Erythroblast (primary cell): ENCODE results near the gene USP3.
A peak's percentile ranks its signal among the peaks of the same experiment; 100 is the strongest.

Experiments
- DNase-seq, 2 experiments: peaks; one replicate each; lab custom pipeline; 2025; lab: John Stamatoyannopoulos, UW
- GATA1 ChIP-seq: IDR thresholded peaks from 2 replicates; pipeline ENCODE4 v1.6.1; 2011; ENCODE audit warnings: low read depth, mild to moderate bottlenecking, control low read depth, low read length, moderate library complexity
- POLR2A ChIP-seq: IDR thresholded peaks from 2 replicates; pipeline ENCODE4 v1.6.1; 2011; ENCODE audit warnings: mild to moderate bottlenecking, low read length

USP3 gene

DNA sequence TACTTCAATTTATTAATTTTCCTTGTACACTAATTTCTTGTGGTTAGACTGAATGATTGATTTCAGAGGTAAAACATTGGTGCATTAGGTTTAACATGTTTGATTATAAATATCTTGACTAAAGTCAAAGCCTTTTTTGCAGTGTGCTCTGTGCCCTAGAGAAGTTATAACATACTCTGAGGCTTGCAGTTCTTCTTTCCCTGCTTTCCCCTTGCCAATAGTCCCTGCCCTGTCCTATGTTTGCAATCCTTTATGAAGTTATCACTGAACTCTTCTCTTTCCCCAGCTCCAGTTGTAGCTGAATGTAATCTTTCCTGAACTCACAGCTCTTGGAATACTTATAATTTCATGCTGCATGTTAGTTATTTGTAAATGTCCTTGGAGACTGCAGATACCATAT is 35.6 kb downstream of the USP3 start:
- DNase-seq, result no peak
- no peak for TF ChIP-seq GATA1
- TF ChIP-seq POLR2A, result no peak

DNA sequence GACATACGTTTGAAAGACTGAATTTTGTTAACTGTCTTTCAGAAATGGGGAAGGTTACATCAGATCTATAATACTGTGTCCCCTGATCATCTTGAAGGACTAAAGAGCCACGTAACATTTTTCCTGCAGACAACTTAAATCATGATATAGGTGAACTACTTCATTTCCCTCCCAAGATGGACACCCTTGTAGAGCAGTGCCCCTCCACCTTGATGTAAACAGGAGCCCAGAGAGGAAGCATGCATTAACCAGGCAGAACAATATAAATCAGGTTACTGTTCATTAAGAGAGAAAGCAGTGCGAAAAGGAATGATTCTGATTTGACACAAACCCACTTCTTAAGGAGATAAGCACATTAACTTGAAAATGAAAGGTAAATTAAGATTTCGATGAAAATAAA is 36.1 kb downstream of the USP3 start:
- TF ChIP-seq POLR2A (no peak), GATA1 (no peak)

DNA sequence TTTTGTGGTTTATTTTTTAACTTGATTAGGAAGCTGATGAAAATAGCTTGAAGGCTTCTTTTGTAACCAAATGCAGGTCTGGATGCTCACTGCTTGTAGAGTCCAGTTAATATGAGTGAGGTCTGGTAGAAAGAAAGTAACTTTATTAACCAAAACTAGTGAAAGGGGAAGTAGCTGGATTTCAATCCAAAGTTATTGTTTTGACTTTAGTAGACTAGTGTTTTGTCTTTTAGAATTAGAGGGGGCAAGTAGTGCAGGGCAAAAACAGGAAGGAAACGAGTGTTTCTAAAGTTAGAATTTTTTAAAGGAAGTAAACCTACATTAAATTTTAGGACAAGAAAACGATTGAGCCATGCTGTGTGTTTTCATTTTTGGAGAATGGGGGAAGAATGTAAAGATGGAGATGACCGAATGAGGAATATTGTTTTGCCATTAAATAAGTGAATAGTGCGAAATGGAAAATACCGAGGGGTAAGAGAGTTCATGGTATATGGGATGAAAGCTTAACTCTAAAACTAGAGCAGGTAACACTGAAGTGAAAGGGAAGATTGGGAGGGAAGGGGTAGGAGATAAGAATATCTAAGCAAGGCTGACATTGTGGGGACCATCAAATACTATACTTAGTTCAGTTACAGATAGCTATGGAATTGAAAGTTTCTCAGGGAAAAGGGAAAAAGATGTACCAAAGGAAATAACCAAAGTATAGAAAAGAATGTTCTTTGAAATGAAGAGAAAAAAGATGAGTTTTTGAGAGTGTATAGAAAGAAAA is 40.0 kb downstream of the USP3 start:
- peak; percentile 25 to 35 for DNase-seq

More for the DNA sequence above, 36.1 kb downstream of the USP3 start:
- DNase-seq, result no peak

DNA sequence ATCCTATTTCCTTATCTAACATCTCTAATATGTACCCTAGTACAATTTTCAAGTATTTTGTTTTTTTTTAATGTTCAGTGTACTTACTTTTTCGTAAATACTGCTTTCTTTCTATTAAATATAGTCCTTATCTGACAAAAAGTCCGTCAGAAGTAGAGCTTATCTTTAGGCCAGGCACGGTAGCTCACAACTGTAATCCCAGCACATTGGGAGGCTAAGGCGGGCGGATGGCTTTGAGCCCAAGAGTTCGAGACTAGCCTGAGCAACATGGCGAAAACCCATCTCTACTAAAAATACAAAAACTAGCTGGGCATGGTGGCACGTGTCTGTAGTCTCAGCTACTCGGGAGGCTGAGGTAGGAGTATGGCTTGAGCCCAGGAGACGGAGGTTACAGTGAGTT is 41.1 kb downstream of the USP3 start:
- TF ChIP-seq POLR2A (no peak), GATA1 (no peak)
- DNase-seq, result peak; percentile 78 to 88

More for the DNA sequence above, 40.0 kb downstream of the USP3 start:
- TF ChIP-seq POLR2A, result no peak
- TF ChIP-seq GATA1, result no peak

DNA sequence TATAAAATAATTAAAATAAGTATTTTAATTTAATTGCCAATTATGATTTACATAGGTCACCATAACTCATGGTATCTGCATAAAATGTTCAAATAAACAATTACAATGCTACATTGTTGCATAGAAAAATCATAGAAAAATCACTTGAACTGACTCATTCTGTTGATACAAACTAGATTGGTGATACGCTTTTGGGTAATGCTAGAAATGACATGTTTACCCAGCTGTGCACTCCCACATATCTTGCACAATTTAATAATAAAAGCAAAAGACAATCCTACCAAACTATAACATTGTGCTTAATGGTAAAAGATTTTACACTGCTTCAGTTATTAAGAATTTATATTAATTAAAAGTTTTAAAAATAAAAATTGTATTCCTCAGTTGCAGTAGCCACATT is 47.0 kb downstream of the USP3 start:
- no peak for DNase-seq

DNA sequence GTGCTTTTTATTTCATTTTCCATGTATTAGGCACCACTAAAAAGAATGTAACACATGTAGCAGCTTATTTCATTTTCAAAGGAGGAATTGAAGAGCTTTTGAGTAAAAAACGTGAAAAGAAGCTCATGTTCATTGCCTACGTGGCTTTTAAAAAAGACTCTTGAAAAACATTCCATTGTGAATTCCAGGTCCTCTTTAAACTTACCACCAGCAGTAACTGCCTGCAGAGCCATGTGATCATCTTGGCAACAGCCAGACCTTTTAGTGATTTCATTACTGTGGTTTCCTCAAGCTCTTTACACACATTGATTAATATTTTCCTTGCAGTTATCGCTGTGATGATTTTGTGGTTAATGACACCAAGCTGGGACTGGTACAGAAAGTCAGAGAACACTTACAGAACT is 49.0 kb downstream of the USP3 start:
- peak; percentile 11 to 32 for DNase-seq

More for the DNA sequence above, 47.0 kb downstream of the USP3 start:
- TF ChIP-seq GATA1 (no peak), POLR2A (no peak)

DNA sequence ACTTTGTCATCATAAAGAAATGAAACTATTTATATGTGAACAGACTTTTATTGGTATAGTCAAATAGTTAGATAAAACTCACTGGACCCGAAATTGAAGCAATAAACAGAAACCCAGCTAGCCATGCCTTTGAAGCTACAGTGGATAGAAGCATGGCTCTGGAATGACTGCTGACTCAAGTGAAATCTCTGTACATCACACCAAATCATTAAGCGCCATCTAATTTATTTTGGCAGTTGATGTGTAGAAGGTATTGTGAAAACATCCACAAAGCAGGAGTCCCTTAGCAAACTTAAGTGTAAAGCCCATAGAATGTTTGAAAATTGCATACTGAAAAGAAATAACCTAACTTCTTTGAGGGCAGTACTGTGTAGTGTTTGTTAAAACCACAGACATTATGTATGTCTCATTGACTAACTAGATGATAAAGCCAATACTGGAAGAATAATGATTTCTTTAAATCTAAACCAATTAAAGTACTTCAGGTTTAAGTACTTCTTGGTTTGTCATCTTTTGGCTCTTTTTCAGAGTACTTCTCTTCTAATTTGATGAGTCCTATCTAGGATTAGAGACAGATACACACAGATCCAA is 50.0 kb downstream of the USP3 start:
- no peak for DNase-seq
- no peak for TF ChIP-seq POLR2A
- no peak for TF ChIP-seq GATA1

More for the DNA sequence above, 49.0 kb downstream of the USP3 start:
- TF ChIP-seq GATA1 (no peak), POLR2A (no peak)

DNA sequence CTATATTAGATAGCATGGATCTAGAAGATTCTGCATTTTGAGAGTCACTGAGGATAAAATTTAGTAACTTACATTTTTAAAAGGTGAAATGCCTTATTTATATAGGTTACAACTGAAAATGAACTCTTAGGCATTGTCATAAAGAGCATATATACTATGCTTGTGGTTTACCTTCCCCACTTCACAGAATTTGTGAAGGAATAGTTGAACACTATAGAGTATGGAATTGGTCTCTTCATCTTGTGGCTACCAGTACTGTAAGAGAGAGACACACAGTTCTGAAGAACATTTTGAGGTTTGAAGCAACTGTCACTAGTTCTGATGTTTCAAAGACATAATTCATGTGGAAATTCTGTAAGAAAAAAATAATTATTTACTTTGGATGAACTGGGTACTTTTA is 51.1 kb downstream of the USP3 start:
- DNase-seq, result no peak
- TF ChIP-seq POLR2A, result no peak
- TF ChIP-seq GATA1, result no peak

DNA sequence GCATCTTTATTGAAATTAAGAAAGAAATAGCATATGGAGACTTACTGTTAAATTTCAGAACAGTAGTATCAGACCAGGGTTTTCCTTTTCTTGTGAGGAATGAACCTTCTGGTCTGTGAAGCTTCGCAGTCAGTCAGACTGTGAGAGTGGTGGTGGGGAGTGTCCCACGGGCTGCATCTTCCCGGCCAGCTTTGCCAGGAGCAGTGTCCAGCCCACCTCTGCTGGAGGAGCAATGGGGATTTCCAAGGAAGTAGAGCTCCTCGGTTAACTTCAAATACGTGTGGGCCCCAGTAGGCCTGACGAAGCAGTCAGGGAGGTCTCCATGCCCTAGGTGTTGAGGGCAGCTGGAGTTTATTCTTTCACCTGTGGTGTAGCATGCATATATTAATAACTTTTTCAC is 51.9 kb downstream of the USP3 start:
- TF ChIP-seq GATA1 (no peak), POLR2A (no peak)

DNA sequence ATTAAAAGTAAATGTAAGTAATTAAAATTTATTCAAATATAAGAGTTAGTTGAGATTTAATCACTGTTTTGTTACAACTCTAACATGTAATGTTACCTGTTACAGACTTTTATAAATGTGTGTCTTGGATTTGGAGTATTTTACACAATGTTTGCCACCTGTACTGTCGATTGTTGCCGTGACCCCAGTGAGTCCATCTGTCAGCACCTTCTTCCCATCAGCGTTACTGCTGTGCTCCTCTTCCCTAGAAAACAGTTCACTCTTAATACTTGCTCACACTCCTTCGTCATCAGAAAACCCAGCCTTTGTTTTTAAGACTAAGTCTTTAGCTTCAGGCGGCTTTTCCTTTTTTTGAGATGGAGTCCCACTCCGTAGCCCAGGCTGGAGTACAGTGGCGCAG is 52.3 kb downstream of the USP3 start:
- DNase-seq, result no peak
- no peak for TF ChIP-seq GATA1
- TF ChIP-seq POLR2A, result no peak

More for the DNA sequence above, 51.9 kb downstream of the USP3 start:
- DNase-seq, result no peak

DNA sequence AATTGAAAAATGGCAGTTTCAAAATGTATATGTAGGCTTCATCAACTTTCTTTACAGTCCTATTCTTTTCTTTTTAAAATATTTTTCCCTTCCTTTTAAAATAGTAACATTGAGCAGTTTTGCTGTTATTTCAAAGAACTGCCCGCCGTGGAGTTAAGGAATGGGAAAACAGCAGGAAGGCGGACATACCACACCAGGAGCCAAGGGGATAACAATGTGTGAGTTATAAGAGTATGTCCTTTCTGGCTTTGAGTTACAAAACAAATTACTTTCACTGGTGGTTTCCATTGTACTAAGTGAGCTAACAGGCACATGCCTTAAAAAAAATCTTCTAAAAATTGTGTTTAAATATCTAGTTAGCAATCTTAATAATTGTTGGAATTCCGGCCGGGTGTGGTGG is 55.4 kb downstream of the USP3 start:
- TF ChIP-seq GATA1, result no peak
- TF ChIP-seq POLR2A, result no peak
- no peak for DNase-seq

DNA sequence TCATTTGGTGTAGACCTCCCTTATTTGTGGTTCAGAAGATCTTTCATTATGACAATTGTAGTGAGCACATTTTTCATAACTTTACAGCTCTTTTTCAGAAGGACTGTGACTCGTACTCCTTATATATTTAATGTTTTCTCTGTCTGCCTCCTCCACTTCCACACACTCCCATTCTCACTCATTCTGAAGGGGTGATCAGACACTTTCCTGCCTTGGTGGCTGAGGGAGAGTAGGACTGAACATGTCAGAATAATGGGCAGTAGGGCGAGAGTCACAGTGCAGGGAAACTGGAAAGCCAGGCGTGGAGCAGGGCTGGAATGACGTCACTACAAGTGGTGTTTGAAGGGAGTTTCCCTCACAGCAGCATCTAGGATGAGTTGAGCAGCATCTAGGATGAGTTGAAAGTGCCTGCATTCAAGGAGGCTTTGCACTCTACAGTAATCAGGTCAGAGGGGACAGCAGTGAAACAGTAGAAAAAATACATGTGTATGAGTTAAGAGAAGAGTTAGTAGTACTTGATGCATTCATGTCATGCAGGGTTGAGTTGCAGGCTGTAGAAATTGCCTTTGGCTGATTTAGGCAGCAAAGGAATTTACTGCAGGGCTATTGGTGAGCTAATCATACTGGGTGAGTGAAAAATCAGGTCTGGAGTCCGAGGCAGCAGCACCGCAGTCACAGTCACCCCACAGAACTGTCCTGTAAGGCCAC is 56.5 kb downstream of the USP3 start:
- TF ChIP-seq POLR2A (no peak), GATA1 (no peak)
- DNase-seq, result no peak

DNA sequence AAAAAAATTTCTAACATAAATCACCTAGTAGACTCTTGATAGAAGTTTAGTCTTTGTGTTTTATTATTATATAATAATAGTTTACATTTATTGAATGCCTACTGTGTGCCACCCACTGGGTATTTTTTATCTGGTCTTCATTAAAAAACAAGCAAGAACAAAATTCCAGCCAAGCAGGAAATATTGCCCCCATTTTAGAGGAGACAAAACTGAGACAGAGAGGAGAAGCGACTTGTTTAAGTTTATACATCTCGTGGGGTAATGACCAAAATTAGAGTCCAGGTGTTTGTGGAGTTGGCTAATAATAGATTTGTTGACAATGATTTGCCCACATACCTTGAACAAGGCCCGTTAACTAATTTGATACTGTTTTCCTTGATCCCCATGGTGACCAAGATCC is 59.7 kb downstream of the USP3 start:
- DNase-seq, result no peak
- TF ChIP-seq POLR2A (no peak), GATA1 (no peak)
